NCI-H1694 (cell line): ENCODE results near the gene SIK1.
"Not testable (repeated sequence)": the region's sequence is repeated elsewhere in the genome, so short reads cannot be mapped to it uniquely, and the experiment has no call there.

ENCODE experiments used
- DNase-seq: peaks from one replicate; lab custom pipeline; 2025; lab: John Stamatoyannopoulos, UW

Gene SIK1

DNA sequence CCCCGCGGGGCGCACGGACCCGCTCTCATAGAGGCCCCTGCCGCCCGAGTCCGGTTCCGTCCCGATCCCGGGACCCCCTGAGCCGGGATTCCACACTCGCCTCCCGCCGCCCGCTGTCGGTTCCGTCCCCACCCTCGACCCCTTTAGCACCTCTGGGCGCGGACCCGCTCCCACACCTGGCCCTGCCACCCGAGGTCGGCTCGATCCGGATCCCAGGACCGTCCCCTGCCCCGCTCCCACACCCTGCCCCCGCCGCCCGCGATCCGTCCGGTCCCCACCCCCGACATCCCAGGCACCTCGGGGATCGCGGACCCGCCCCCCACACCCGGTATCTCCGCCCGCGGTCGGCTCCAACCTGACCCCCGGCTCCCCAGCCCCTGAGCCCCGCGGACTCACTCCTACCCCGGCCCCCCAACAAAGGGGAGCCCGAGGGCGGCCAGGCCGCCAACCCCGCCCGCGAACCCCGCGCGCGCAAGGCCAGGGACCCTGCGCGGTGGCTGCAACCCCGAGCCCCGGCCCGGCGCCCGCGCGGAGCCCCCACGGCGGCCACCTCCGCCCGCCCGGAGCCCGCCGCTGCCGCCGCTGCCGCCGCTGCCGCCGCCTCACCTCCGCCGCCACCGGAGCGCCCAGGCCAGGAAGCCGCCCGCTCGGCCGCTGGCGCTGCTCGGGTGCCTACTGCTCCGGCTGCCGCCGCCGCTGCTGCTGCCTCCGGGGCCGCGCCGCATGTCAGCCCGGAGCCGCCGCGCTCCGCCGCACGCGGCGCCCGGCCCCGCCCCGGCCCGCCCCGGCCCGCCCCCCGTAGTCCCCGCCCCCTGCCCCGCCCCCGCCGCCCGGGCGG is at the start of gene SIK1:
SIK1 (minus strand) TSS at position 728 of the 838 bp plus-strand sequence. CDS start 953 bp downstream, outside the sequence.
- not testable (repeated sequence) for DNase-seq

DNA sequence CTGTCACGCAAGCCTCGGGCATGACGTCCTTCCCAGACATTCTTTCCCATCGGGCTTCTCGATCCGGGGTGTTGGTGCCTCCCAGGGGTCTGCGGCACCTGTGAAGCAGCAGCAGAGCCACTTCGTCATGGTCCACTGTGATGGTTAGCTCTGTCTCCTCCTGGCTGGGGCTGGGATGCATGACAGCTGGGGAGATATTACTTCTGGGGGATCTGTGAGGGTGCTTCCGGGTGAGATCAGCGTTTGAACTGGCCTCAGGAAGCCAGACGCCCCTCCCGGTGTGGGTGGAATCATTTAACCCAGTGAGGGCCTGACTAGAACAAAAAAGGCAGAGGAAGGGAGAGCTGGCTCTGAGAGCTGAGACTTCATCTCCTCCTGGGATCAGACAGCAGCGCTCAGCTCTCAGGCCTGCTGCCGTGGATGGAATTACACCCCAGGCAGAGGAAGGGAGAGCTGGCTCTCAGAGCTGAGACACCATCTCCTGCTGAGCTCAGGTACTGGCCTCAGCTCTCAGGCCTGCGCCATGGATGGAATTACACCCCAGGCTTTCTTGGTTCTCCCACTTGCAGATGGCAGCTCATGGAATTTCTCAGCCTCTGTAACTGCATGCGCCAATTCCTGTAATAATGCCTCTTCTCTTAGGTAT is 44.8 kb upstream of the SIK1 start:
- DNase-seq = not testable (repeated sequence)

DNA sequence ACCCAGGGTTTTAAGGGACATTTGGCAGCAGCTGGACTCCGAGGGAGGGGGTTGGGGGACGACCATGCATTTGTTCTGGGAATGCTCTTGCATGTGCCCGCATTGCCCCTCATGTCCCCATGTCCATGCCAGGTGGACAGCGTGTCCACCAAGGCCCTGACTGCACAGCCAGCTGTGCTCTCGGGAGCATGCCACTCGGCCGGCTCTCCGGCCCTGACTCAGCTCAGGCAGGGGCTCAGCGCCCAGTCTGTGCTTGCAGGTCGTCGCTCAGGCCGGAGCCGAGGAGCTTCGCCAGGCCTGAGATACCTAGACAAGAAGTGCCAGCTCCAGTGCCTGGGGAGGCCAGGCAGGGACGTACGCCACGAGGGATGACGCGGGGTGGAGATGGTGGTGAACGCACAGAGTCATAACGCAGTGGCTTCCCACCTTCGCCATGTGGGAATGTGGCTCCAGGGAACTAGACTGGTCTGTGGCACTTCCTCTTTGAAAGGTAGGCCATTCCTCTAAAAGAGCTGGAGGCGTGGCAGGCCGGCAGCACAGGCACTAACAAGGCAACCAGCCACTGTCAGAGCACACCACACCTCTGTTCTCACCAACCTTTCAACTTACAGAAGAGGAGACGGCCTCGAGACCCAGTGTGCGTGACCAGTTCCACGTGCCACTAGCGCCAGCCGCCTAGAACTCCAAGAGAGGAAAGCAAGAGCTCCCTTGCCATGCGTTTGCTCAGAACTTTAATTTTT is 43.0 kb upstream of the SIK1 start:
- DNase-seq = not testable (repeated sequence)

DNA sequence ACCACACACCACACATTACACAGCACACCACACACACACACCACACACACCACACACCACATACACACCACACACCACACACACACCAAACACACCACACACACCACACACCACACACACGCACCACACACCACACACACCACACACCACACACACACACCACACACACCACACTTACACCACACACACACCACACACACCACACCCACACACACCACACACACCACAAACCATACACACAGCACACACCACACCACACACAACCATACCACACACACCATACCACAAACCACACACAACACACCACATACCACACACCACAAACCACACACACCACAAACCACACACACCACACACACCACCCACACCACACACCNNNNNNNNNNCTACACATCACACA is 40.9 kb upstream of the SIK1 start:
- DNase-seq = no peak

DNA sequence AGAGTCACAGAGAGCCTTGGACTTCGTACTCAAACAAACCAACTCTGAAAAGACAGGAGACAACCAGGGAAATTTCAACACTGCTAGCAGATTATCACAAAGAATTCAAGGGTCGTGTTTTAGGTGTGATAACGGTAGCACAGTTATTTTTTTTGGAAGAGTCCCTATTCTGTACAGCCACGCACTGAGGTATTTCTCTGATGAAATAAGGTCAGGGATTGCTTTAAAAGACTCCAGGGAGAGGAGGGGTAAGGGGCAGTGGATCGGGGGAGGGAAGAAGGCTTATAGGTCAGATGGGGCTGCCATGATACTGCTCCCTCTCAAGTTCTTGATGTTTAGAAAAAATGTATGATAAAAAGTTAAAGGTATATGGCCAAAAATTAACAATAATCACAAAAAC is 38.2 kb upstream of the SIK1 start:
- DNase-seq = not testable (repeated sequence)

DNA sequence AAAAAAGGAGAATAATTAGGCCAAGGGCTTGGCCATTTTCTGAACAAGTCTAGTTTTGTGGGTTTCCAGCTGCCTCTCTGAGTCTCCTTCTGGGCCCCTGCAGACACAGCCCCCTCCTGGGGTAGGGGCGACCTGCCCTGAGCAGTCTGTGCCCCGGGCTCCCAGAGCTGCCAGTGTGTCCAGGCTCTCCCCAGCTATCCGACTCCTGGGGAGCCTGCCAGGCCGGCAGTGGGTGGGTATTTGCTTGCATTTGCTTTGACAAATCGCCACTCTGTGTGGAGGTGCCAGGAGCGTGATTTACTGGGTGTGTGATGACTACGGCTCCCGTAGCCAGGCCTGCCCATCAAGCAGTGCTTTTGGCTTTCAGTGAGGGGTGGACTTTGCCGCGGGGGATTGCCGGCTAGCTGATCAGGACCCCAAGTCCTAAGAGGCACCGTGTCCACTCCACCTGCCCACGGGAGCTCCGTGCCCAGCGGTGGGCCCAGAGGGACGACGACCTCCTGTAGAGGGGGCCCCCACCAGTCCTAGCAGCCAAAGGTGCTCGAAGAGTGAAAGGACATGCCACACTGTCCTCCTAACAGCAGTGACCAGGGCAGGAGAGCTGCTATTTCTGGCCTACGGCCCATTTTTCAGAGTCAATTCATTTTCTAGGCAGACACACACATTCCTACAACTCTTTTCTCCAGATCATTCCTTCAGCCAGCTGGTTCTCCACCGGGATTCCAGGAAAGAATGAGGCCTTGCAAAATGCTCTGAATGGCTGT is 36.7 kb upstream of the SIK1 start:
- not testable (repeated sequence) for DNase-seq

DNA sequence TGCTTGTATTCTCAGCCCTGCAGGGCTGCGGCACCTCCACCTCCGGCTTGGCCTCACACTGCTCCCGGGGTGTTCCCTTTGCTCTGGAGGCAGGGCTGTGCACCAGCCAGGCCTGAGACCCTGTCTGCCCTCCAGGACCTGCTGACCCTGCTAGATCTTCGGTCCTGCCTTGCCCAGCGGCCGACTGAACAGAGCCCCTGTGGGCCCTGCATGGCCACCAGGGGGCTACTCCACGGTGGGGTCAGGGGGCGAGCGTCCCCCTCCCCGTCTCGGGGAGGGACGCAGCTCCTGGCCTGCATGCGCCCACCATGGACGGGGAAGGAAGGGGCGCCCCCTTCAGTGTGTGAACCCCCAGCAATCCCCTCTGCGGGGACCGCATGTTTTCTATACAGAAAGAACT is 36.0 kb upstream of the SIK1 start:
- not testable (repeated sequence) for DNase-seq

DNA sequence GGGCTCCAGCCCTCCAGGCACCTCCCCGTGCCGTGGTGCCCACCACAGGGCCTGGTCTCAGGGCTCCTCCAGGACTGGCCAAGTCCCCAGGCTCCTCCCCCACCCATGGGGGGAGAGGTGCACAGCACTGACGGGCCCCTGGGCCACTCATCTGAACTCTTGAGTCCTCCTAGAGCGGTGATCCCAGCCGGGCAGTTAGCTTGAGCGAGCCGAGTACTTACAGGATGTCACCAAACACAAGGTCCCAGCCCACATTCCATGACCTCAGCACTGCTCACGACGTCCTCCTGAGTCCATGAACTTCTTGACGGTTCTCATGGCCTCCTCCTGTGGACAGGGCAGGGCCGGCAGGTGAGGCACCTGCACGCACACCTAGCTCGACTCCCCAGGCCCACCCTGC is 33.5 kb upstream of the SIK1 start:
- DNase-seq = not testable (repeated sequence)

DNA sequence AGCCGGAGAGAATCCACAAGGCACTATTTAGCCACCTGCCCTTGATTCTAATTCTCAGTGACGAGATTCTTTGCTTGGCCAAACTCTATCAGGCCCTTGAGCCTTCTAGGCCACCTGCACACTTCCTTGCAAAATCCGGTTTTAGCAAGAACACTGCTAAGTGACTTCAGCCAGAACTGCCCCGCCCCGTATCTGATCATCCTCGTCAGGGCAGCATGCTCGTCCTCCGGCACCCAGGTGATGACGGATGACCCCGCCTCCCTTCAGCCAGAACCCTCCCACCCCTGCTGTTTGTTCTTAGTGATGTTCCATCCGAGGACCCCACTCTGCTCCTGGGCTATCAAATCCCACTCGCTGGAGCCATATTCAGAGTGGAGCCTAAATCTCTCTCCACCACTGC is 32.1 kb upstream of the SIK1 start:
- DNase-seq = not testable (repeated sequence)

DNA sequence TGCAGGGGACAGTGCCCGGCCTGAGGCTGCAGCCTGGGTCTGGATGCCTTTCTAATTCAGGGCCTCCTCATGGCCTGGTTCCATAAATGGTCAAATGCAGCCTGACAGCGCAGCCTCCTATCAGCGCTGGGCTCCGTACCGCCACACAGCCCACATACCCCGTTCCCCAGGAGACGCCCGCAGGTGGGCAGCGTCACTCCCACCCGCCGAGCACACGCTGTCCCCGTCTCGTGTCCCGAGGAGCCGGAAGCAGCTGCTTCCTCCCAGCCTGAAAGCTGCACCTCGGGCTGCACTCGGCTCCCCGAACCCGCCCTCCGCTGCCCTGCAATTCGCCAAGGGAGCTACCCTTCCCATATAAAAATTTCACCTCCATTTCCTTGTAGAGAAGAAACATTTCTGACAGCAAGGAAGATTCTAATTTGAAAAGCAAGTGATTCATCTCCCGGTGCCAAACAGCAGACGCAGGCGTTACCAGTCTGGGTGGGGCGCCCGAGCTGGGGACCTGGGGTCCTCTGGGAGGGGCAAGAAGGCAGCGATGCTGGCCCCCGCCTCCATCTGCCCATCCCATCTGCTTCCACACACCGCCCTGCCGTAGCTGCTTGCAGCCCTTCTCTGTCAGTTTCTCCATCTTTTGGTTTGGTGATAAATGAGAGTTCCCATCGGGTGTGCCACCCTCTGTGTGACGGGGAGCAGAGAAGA is 29.8 kb upstream of the SIK1 start:
- not testable (repeated sequence) for DNase-seq

DNA sequence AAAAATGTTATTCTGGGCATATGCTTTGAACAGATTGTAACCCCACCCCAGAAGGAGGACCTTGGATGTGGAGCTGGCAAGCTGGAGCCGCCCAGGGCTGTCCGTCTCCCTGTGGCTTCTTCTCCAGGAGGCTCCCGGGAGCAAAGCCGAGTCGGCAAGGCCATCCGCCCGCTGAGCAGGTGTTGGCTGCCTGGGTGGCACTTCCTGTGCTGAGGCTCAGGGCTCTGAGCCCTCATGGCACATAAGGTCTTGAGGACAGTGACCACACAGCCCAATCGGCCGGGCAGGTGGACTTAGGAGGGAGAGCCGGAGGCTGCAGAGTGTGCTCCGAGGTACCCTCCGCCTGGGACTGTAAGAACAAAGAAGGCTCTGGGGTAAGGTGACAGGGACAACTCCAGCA is 28.8 kb upstream of the SIK1 start:
- not testable (repeated sequence) for DNase-seq

DNA sequence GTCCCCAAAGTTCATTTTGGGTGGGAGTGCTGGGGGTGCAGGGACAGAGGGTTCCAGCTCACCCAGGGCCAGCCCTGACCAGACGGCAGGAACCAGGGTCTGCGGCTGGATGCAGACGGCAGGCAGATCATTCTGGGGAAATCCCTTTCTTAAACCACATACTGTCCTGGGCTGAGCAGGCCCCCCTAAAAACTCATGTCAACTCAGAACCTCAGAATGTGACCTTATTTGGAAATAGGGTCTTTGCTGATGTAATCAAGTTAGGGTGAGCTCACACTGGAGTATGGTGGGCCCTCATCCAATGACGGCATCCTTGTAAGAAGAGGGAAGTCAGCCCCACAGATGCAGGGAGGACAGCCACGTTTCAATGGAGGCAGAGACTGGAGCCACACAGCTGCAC is 27.2 kb upstream of the SIK1 start:
- DNase-seq = not testable (repeated sequence)

DNA sequence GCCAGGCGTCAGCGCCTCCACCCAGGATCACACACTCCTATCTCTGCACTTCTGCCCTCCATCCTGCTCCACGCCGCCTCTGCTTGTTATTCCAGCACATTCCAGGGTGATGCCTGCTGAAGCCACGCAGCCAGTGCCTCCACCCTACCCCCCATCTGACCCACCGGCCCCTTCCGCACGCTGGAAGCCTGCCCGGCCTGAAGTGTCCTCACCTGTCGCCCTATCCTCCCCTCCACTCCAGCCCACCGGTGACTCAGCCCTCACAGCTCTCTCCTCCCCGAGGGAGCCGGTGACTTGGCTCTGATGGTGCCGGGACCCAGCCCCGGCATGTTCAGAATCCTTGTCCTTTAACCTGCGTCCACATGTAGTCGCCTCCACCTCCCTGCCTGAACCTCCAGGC is 24.9 kb upstream of the SIK1 start:
- DNase-seq = not testable (repeated sequence)

DNA sequence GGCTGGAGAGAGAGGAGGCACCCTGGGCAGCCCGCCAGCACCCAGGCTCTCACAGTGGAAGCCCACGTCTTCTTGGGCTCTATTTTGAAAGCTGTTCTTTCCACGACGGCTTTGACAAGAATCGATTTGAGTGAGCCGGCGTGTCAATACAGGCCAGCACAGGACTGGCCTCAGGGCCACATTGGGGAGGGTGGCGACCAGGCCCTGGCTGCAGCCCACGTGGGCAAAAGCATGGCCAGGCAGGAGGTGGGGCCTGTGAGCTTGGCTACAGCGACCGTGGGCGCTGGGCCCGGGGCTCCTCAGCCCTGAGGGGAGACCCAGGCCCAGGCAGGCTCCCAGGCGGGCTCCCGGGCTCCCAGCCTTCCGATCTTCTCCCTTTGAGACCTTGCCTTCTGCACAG is 23.4 kb upstream of the SIK1 start:
- DNase-seq = not testable (repeated sequence)

DNA sequence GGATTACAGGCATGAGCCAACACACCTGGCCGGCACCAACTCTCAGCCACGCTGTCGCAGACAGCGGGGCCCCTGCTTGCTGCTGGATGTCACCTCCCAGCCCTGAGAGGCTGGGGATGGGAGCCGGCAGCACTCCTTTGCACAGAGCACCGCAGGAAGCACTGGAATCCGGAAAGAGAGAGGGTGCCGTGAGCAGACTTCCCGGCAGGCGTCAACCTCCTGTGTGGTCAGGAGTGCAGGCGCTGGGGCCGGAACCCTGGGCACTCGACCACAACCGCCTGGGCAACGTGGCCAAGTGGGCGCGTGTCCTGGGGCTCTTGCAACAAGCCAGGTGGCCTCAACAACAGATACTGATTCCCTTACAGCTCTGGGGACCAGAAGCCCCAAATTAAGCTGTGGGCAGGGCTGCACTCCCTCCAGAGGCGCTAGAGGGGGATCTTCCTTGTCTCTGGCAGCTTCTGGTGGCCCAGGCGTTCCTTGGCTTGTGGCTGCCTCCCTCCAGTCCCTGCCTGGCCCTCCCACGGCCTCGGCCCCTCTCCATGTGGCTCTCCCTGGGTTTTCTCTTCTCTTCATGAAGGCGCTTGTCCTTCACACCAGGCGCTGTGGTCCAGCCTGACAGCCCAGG is 20.5 kb upstream of the SIK1 start:
- not testable (repeated sequence) for DNase-seq

DNA sequence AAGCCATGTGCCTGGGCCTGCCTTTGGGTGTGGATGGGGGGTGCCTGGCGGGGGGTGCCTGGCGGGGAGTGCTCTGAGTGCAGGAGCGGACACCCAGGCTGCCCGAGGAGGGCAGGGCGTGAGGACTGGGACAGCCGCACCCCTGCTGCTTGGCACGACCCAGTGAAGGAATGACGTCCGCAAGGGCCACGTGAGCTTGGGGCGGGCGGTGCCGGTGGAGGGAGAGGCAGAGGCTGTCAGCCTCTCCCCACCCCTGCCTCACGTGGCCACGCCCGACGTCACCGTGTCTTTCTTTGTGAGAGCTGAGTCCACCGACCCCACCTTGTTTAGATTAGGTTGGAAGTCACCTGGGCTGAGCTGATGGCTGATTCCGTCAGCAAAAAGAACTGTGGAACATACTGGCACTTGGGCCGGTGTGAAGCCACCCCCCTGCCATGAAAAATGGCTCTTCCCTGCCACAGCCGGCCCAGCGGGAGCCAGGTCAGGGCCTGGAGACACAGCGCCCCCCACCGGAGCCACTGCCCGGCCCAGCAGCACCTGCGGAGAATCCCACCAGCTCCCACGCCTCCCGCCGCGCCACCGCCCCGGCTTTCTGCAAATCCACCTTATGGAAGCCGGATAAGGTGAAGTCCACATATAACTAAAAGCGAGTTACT is 19.5 kb upstream of the SIK1 start:
- DNase-seq = not testable (repeated sequence)

DNA sequence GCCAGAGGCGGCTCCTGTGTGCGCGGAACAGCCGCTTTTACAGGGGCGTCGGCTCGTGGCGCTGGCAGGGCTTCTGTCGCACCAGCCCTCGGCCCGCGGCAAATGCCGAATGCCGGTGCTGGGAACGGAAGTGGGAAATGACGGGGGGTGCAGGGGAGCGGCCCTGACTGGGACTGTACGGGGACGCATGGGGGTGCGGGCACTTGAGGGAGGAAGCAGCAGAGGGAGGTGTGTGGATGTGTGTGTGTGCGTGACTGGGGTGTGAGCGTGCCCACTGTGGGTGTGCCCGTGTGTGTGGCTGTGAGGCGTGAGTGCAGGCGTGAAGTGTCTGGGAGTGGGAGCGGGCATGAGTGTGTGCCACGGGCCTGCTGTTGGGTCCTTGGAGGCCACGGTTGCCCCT is 17.6 kb upstream of the SIK1 start:
- not testable (repeated sequence) for DNase-seq

DNA sequence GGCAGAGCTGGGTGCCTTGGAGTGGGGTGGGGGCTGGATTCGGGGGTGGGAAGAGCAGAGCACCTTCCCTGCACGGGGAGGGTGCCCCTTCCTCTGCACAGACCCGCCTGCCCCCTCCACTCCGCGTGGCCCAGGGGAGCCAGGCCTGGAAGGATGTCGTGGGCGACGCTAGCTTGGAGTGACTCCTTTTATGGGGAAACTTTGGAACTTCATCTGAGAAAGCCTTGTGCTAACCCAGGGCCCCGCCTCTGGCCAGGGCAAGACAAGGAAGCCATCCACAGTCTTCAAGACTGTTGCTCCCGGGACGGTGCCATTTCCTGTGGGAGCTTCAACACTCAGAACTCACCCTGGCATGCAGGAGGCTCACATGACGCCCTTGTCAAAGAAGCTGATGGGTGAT is 15.6 kb upstream of the SIK1 start:
- DNase-seq = not testable (repeated sequence)

DNA sequence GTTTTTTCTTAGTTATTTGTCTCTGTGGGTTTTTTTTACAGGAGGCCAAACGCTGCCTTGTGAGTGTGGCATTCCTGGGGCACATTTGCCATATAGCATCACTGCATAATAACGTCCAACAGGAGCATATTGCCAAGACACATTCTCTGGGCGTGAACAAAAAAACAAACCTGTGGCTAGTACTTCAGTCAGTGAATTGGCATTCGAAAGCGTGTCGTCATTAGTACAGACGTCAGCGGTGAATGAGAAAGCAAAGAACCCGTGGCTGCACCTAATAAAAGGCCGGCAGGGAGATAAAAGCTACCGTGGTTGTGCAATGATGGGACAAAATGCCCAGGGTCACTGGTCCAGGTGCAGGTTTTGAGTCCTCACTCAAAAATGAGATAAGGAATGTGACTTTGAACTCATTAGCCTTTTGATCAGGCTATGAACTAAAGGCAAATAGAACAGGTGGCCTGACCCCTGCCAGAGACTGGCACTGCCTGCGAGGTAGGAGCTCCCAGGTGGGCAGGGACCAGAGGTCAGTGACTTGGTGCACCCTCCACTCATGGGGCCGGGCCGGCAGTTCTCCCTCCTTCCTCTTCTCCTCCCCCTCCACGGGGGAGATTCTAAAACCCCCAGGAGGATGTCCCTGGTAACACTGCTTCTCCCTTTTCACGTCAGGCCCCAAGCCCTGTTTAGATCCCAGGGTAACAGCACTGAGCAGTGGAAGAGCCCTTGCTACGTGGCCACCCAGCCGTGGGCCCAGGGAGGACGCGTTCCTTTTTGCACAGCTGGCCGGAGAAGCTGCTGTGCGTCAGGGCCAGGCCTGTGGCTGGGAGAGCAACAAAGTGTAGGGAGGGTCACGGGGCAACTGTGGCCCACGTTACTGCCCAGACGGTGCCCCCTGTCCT is 14.2 kb upstream of the SIK1 start:
- not testable (repeated sequence) for DNase-seq
